HG02840 (cell line): Measurements from ENCODE around the gene APOBEC3A.
A peak's percentile ranks its signal among the peaks of the same experiment; 100 is the strongest.
"Not testable (repeated sequence)": the region's sequence is repeated elsewhere in the genome, so short reads cannot be mapped to it uniquely, and the experiment has no call there.

Experiments used
- ATAC-seq: cut with Tn5 transposase; IDR thresholded peaks from one replicate; pipeline ENCODE4 v1.9.1; 2021; ENCODE audit warnings: mild to moderate bottlenecking, moderate library complexity, moderate number of reproducible peaks; ENCODE audit not compliant: unreplicated experiment, low FRiP score

APOBEC3A gene

GRCh38 chr22:38942702-38943101 lies 14.7 kb upstream of the APOBEC3A start:
- ATAC-seq: no peak

- ATAC-seq: no peak
Measured at GRCh38 chr22:38943201-38943600, 14.2 kb upstream of the APOBEC3A start.

- no peak for ATAC-seq
Measured at GRCh38 chr22:38943882-38944281, 13.5 kb upstream of the APOBEC3A start.

- ATAC-seq: no peak
Measured at GRCh38 chr22:38944653-38945052, 12.8 kb upstream of the APOBEC3A start.

- ATAC-seq: not testable (repeated sequence)
Measured at GRCh38 chr22:38945706-38946338, 11.6 kb upstream of the APOBEC3A start.

- no peak for ATAC-seq
Measured at GRCh38 chr22:38946771-38947170, 10.6 kb upstream of the APOBEC3A start.

- ATAC-seq: no peak
Measured at GRCh38 chr22:38947321-38948140, 9.9 kb upstream of the APOBEC3A start.

GRCh38 chr22:38948181-38948940 lies 9.0 kb upstream of the APOBEC3A start:
- no peak for ATAC-seq

- ATAC-seq: no peak
Measured at GRCh38 chr22:38949889-38950405, 7.5 kb upstream of the APOBEC3A start.

GRCh38 chr22:38950527-38951295 lies 6.7 kb upstream of the APOBEC3A start:
- no peak for ATAC-seq

GRCh38 chr22:38951734-38952133 lies 5.7 kb upstream of the APOBEC3A start:
- ATAC-seq: no peak

GRCh38 chr22:38952281-38952993 lies 5.0 kb upstream of the APOBEC3A start:
- no peak for ATAC-seq

- no peak for ATAC-seq
Measured at GRCh38 chr22:38953091-38953490, 4.3 kb upstream of the APOBEC3A start.

GRCh38 chr22:38953577-38954413 lies 3.6 kb upstream of the APOBEC3A start:
- peak; percentile 59 for ATAC-seq

- no peak for ATAC-seq
Measured at GRCh38 chr22:38954414-38955043, 2.9 kb upstream of the APOBEC3A start.

GRCh38 chr22:38955250-38955905 lies 2.0 kb upstream of the APOBEC3A start:
- no peak for ATAC-seq

- ATAC-seq: no peak
Measured at GRCh38 chr22:38955926-38956325, 1.5 kb upstream of the APOBEC3A start.

GRCh38 chr22:38956551-38956950 lies 858 bp upstream of the APOBEC3A start:
- no peak for ATAC-seq
